Measurements from ENCODE around the gene TTYH3. TPM values are rescaled to one million over a fixed set of nuclear protein-coding genes. Genes with fewer than 3 reads are reported as not detected.
"Not testable (repeated sequence)": the region's sequence is repeated elsewhere in the genome, so short reads cannot be mapped to it uniquely, and the experiment has no call there.

TTYH3 gene
- total RNA-seq, 1 experiment from 2014 or later: 25.0 TPM

DNA sequence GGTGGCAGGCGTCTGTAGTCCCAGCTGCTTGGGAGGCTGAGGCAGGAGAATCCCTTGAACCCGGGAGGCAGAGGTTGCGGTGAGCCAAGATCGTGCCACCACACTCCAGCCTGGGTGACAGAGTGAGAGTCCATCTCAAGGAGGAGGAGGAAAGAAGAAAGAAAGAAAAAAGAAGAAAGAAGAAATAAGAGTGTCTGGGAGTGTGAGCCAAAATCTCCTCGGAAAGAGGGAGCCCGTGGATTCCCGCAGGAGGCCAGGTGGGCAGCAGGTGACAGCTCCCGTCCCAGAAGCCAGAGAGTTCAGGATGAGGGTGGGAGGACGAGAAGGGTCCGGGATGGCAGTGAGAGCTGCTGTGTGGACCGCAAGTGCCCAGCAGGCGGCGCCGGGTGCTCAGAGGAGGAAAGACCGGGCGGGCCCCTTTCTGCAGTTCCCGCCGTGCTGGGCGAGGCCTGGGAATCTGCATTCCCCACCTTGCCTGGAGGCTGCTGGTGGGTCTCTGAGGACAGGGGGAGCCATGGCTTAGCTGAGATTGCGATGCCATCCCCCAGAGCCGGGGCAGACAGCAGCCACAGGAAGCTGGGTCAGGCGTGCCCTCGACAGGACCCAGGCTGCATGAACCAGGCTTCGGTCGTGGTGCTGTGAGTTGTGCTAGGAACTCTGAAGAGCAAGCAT is 39.1 kb downstream of the TTYH3 start:
- H3K9ac ChIP-seq (ENCODE audit: low read length): no peak overlapping the region
- CTCF ChIA-PET: interaction anchor here (0.9 to 1.8 kb wide), 2 partner anchors 10 to 40 kb away, joined by 6 to 7 read pairs; no protein-coding TSS in a partner anchor
- no peaks in the 10 kb centered on the region for H3F3A ChIP-seq (ENCODE audit: low read length, unreplicated experiment)
- H3K27me3 ChIP-seq (ENCODE audit: low read length): no peaks in the 10 kb centered on the region
- no peak overlapping the region for H3K4me3 ChIP-seq (ENCODE audit: low read length)
- intact Hi-C loops (cut with micrococcal nuclease): no loop called here
- POLR2A ChIA-PET (ENCODE audit: unreplicated experiment): no interaction called here
- H3K4me2 ChIP-seq (ENCODE audit: low read length): peak overlapping the region; percentile 33; the same call in 1 of the 2 replicates
- DNase-seq (peak; percentile 69), ATAC-seq (peak; percentile 97)
- TF ChIP-seq EZH2phosphoT487 (IDR thresholded peaks at IDR 0.05; ENCODE audit: borderline replicate concordance, low read length) (no peak), EZH2 (IDR thresholded peaks at IDR 0.05; ENCODE audit: low read length, unreplicated experiment) (no peak)
- TF ChIP-seq, protein P1, sequence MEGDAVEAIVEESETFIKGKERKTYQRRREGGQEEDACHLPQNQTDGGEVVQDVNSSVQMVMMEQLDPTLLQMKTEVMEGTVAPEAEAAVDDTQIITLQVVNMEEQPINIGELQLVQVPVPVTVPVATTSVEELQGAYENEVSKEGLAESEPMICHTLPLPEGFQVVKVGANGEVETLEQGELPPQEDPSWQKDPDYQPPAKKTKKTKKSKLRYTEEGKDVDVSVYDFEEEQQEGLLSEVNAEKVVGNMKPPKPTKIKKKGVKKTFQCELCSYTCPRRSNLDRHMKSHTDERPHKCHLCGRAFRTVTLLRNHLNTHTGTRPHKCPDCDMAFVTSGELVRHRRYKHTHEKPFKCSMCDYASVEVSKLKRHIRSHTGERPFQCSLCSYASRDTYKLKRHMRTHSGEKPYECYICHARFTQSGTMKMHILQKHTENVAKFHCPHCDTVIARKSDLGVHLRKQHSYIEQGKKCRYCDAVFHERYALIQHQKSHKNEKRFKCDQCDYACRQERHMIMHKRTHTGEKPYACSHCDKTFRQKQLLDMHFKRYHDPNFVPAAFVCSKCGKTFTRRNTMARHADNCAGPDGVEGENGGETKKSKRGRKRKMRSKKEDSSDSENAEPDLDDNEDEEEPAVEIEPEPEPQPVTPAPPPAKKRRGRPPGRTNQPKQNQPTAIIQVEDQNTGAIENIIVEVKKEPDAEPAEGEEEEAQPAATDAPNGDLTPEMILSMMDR (conservative IDR thresholded peaks at IDR 0.05; ENCODE audit: low read depth, low read length): peak; percentile 80
- H2AFZ ChIP-seq (ENCODE audit: low read length): 0 out of 2 replicates have a peak overlapping the region, but pooled peaks have one; percentile 43
- no peaks in the 10 kb centered on the region for H3K79me2 ChIP-seq (ENCODE audit: low read length)
- no peak overlapping the region for H3K27ac ChIP-seq (ENCODE audit: low read length)
- H3K4me1 ChIP-seq (ENCODE audit: insufficient read depth, low read length): no peaks in the 10 kb centered on the region
- no peaks in the 10 kb centered on the region for H3K36me3 ChIP-seq (ENCODE audit: low read depth, low read length)
- BruUV-seq (replicated peaks): no TSS peak
- H3K9me2 ChIP-seq (replicated peaks; ENCODE audit: low read length): no peaks in the 10 kb centered on the region
- no peaks in the 10 kb centered on the region for H3K9me3 ChIP-seq (ENCODE audit: low read length)
- no peaks in the 10 kb centered on the region for H4K20me1 ChIP-seq (ENCODE audit: low read length)

- BruUV-seq (replicated peaks); H2AFZ ChIP-seq (ENCODE audit: low read length); ATAC-seq; H3K9me3 ChIP-seq (ENCODE audit: low read length); H3K27me3 ChIP-seq (ENCODE audit: low read length); H4K20me1 ChIP-seq (ENCODE audit: low read length); H3F3A ChIP-seq (ENCODE audit: low read length, unreplicated experiment); H3K9me2 ChIP-seq (replicated peaks; ENCODE audit: low read length); H3K9ac ChIP-seq (ENCODE audit: low read length); CTCF ChIA-PET; H3K4me3 ChIP-seq (ENCODE audit: low read length); H3K27ac ChIP-seq (ENCODE audit: low read length); H3K36me3 ChIP-seq (ENCODE audit: low read depth, low read length); POLR2A ChIA-PET (ENCODE audit: unreplicated experiment); H3K79me2 ChIP-seq (ENCODE audit: low read length); DNase-seq; intact Hi-C loops (cut with micrococcal nuclease); H3K4me2 ChIP-seq (ENCODE audit: low read length); H3K4me1 ChIP-seq (ENCODE audit: insufficient read depth, low read length): not testable (repeated sequence)
Measured at GRCh38 chr7:2673214-2673613, 41.4 kb downstream of the TTYH3 start.

DNA sequence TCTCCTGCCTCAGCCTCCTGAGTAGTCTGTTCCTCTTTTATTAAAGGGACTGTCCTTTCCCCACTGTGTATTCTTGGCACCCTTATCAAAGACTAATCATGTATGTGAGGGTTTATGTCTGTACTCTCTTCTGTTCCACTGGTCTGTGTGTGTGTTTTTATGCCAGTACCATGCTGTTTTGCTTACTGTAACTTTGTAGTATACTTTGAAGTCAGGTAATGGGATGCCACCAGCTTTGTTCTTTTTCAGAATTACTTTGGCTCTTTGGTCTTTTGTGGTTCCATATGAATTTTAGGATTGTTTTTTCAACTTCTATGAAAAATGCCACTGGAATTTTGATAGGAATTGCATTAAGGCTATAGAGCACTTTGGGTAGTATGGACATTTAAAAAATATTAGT is 42.1 kb downstream of the TTYH3 start:
- DNase-seq (no peak), ATAC-seq (no peak)
- ChIA-PET POLR2A (ENCODE audit: unreplicated experiment) (no interaction called here), CTCF (no interaction called here)
- H4K20me1 ChIP-seq (ENCODE audit: low read length): no peaks in the 10 kb centered on the region
- H3K9ac ChIP-seq (ENCODE audit: low read length): no peak overlapping the region
- intact Hi-C loops (cut with micrococcal nuclease): no loop called here
- H2AFZ ChIP-seq (ENCODE audit: low read length): no peak overlapping the region
- H3K27ac ChIP-seq (ENCODE audit: low read length): no peak overlapping the region
- no peaks in the 10 kb centered on the region for H3K4me1 ChIP-seq (ENCODE audit: insufficient read depth, low read length)
- H3K9me2 ChIP-seq (replicated peaks; ENCODE audit: low read length): no peaks in the 10 kb centered on the region
- no peaks in the 10 kb centered on the region for H3K27me3 ChIP-seq (ENCODE audit: low read length)
- TF ChIP-seq EZH2 (IDR thresholded peaks at IDR 0.05; ENCODE audit: low read length, unreplicated experiment): no peak
- no peak for TF ChIP-seq EZH2phosphoT487 (IDR thresholded peaks at IDR 0.05; ENCODE audit: borderline replicate concordance, low read length)
- TF ChIP-seq, protein P1 (conservative IDR thresholded peaks at IDR 0.05; ENCODE audit: low read depth, low read length): no peak
- no peaks in the 10 kb centered on the region for H3K36me3 ChIP-seq (ENCODE audit: low read depth, low read length)
- no peak overlapping the region for H3K4me2 ChIP-seq (ENCODE audit: low read length)
- H3K9me3 ChIP-seq (ENCODE audit: low read length): no peaks in the 10 kb centered on the region
- H3K79me2 ChIP-seq (ENCODE audit: low read length): no peaks in the 10 kb centered on the region
- no TSS peak for BruUV-seq (replicated peaks)
- H3K4me3 ChIP-seq (ENCODE audit: low read length): no peak overlapping the region
- H3F3A ChIP-seq (ENCODE audit: low read length, unreplicated experiment): no peaks in the 10 kb centered on the region
